Transverse colon (tissue), 4 donors: Measurements from ENCODE around the gene SDR9C7. TPM values are rescaled to one million over a fixed set of nuclear protein-coding genes. Genes with fewer than 3 reads are reported as not detected.
"Not testable (repeated sequence)": the region's sequence is repeated elsewhere in the genome, so short reads cannot be mapped to it uniquely, and the experiment has no call there.

ENCODE experiments used
- DNase-seq: peaks from one replicate; pipeline ENCODE4 v3.0.0-alpha.2; 2019
- H3K27ac ChIP-seq, 4 donors: fragments of 200-600 bp; sonication (generic); 2 replicates each; pipeline ENCODE4 v1.5.1; 2016 to 2018; ENCODE audit warnings: inconsistent platforms in 4 of 4
- H3K27me3 ChIP-seq: fragments of 200-600 bp; sonication (generic); 2 replicates; pipeline ENCODE4 v1.5.1; 2017; ENCODE audit warnings: inconsistent platforms
- H3K36me3 ChIP-seq, 4 donors: fragments of 200-600 bp; sonication (generic); 2 replicates each; pipeline ENCODE4 v1.5.1; 2017 to 2019; ENCODE audit warnings: inconsistent platforms in 4 of 4
- H3K4me1 ChIP-seq, 4 donors: fragments of 200-600 bp; sonication (generic); 2 replicates each; pipeline ENCODE4 v1.5.1; 2017 to 2020; ENCODE audit warnings: inconsistent platforms in 4 of 4
- H3K4me3 ChIP-seq, 4 donors: fragments of 200-600 bp; sonication (generic); 1 replicate in 1 of 4; 2 replicates in 3 of 4; pipeline versions ENCODE4 v1.5.1 to v1.6.1; 2017 to 2019; ENCODE audit warnings: inconsistent platforms in 4 of 4
- H3K9me3 ChIP-seq, 2 donors: fragments of 200-600 bp; sonication (generic); 2 replicates each; pipeline ENCODE4 v1.5.1; 2017 to 2019; ENCODE audit warnings: inconsistent platforms in 2 of 2
- EP300 ChIP-seq: sonication (generic); formaldehyde crosslinking; IDR thresholded peaks from one replicate; pipeline ENCODE4 v1.6.1; 2017; ENCODE audit warnings: antibody characterized with exemption, low read depth
- POLR2A ChIP-seq: fragments of 450-650 bp; IDR thresholded peaks from one replicate; pipeline ENCODE4 v1.6.1; 2016; ENCODE audit warnings: antibody characterized with exemption, mild to moderate bottlenecking, moderate library complexity
- POLR2AphosphoS5 ChIP-seq, 3 donors: sonication (generic); formaldehyde crosslinking; IDR thresholded peaks; one replicate each; pipeline ENCODE4 v1.6.1; 2016; ENCODE audit warnings: antibody characterized with exemption in 3 of 3
- WGBS, 2 donors: methylation state at CpG; one replicate each; pipeline ENCODE4 v1.1.5; 2018; ENCODE audit warnings: low coverage in 1 of 2; 5-methylcytosine and 5-hydroxymethylcytosine counted together
- in situ Hi-C, 4 donors: fragments of 200-750 bp; cut with MboI; loops; one replicate each; pipeline versions ENCODE4 v1.15.0 to v1.15.1; 2017; ENCODE audit warnings: low sequenced_read_pairs in 3 of 4, low pct_ligation_motif_present in 1 of 4, low pct_unique_long_range_greater_than_20kb in 1 of 4
- intact Hi-C: fragments of 100-400 bp; cut with DNase I; formaldehyde crosslinking; loops from one replicate; pipeline ENCODE4 v1.15.1; 2023; ENCODE audit warnings: low total_unique reads
- total RNA-seq, 4 donors: library from RNA; depleted of rRNA; stranded (reverse); fragments of >200 nt; gene quantifications; one replicate each; pipeline ENCODE4 v1.1.0, GENCODE V29; 2016
- TF ChIP-seq, protein P1 (sequence below), 5 experiments: fragments of 200-600 bp in 3 of 5; fragments of 450-650 bp in 2 of 5; sonication (generic) in 3 of 5; IDR thresholded peaks; 1 replicate in 2 of 5; 2 replicates in 3 of 5; pipeline ENCODE4 v1.5.1; 2016 to 2017; ENCODE audit warnings: antibody characterized with exemption in 5 of 5, inconsistent platforms in 3 of 5, mild to moderate bottlenecking in 2 of 5, moderate library complexity in 1 of 5

The SDR9C7 gene
- total RNA-seq, 4 donors from 2014 or later: not detected

DNA sequence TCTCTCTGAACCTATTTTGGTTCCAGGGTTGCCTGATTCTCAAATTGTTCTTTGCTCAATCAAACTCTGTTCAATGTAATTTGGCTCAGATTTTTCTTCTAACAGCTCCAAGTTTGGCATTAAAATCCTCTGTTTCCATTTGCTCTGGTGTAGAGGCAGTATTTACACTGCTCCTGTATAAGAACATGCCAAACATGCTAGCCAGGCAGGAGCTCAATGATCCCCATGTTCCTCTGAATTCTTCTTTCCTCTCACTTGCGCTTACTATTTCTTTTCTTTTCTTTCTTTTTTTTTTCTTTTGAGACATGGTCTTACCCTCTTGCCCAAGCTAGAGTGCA, 17.2 kb downstream of the SDR9C7 start:
- H3K27ac ChIP-seq: no peak overlapping the region
- peaks cover 9% of the 10 kb centered on the region for H3K27me3 ChIP-seq
- intact Hi-C loops (no loop called here), in situ Hi-C loops (no loop called here)
- no peak overlapping the region for H3K4me3 ChIP-seq
- no peak for DNase-seq
- TF ChIP-seq EP300: no peak
- TF ChIP-seq, protein P1, sequence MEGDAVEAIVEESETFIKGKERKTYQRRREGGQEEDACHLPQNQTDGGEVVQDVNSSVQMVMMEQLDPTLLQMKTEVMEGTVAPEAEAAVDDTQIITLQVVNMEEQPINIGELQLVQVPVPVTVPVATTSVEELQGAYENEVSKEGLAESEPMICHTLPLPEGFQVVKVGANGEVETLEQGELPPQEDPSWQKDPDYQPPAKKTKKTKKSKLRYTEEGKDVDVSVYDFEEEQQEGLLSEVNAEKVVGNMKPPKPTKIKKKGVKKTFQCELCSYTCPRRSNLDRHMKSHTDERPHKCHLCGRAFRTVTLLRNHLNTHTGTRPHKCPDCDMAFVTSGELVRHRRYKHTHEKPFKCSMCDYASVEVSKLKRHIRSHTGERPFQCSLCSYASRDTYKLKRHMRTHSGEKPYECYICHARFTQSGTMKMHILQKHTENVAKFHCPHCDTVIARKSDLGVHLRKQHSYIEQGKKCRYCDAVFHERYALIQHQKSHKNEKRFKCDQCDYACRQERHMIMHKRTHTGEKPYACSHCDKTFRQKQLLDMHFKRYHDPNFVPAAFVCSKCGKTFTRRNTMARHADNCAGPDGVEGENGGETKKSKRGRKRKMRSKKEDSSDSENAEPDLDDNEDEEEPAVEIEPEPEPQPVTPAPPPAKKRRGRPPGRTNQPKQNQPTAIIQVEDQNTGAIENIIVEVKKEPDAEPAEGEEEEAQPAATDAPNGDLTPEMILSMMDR (IDR thresholded peaks at IDR 0.05): no peak
- no peak for TF ChIP-seq POLR2AphosphoS5 (IDR thresholded peaks at IDR 0.05)
- no peak for TF ChIP-seq POLR2A
- no peaks in the 10 kb centered on the region for H3K9me3 ChIP-seq
- no peaks in the 10 kb centered on the region for H3K36me3 ChIP-seq
- no peaks in the 10 kb centered on the region for H3K4me1 ChIP-seq
- 71 to 89% methylated on average over 1 of the region's 1 CpG for WGBS, 2 donors

DNA sequence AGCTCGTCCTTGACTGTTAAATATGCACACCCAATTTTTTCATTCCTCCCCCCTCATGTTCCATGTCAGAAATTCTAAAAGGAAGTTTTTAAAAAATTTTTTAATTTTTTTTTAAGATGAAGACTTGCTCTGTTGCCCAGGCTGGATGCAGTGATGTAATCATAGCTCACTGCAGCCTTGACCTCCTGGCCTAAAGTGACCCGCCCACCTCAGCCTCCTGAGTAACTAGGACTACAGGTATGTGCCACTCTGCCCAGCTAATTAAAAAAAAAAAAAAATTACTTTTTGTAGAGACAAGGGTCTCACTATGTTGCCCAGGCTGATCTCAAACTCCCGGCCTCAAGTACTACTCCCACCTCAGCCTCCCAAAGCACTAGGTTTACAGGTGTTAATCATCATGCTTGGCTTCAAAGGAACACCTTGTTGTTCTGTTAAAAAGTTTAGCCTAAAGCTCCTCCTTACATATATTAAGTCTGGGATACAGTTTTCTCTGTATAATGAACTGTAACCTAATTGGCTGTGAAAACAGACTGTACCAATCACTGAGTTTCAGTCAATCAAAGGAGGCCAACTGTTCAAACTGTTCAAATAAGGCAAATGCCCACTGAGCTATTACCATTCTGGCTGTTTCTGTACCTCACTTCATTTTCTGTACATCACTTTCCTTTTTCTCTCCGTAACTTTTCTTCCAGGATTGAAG, 17.8 kb downstream of the SDR9C7 start:
- intact Hi-C loops: no loop called here
- 78 to 80% methylated on average over 3 to 4 of the region's 4 CpGs for WGBS, 2 donors

DNA sequence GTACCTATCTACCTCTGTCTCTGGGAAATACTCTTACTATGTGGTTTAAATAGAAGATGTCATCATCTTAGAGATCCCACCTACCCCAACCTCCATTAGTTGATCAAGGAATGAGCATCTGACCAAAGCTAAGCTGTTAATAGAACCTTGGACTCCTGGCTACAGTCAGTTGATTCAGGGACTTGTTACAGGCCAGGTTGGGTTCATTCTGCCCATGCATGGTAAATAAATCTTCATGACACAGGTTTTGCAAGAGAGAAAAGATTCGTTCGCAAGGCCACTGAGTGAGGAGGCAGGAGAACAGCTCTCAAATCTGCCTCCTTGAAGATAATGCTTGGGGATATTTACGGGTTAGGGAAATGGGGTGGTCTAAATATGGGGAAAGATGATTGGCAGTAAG, 19.5 kb downstream of the SDR9C7 start:
- Histone ChIP-seq H3K27me3 (peaks cover 9% of the 10 kb centered on the region), H3K27ac (no peak overlapping the region), H3K4me3 (no peak overlapping the region), H3K9me3 (peaks cover 2 to 5% of the 10 kb centered on the region in 2 donors), H3K36me3 (no peaks in the 10 kb centered on the region), H3K4me1 (no peaks in the 10 kb centered on the region)
- in situ Hi-C loops (no loop called here), intact Hi-C loops (no loop called here)
- no peak for DNase-seq
- 60 to 88% methylated on average over 1 to 3 of the region's 3 CpGs for WGBS, 2 donors
- TF ChIP-seq POLR2AphosphoS5 (IDR thresholded peaks at IDR 0.05) (no peak), POLR2A (no peak), EP300 (no peak)
- TF ChIP-seq, protein P1 (IDR thresholded peaks at IDR 0.05): no peak

More for the DNA sequence above, 17.8 kb downstream of the SDR9C7 start:
- H3K27me3 ChIP-seq: peaks cover 9% of the 10 kb centered on the region
- H3K36me3 ChIP-seq: no peaks in the 10 kb centered on the region
- no peak overlapping the region for H3K27ac ChIP-seq
- no peaks in the 10 kb centered on the region for H3K4me1 ChIP-seq
- no peak for DNase-seq
- TF ChIP-seq EP300: no peak
- TF ChIP-seq POLR2A: no peak
- TF ChIP-seq, protein P1 (IDR thresholded peaks at IDR 0.05): no peak
- TF ChIP-seq POLR2AphosphoS5 (IDR thresholded peaks at IDR 0.05): no peak
- H3K4me3 ChIP-seq: no peak overlapping the region
- no peaks in the 10 kb centered on the region for H3K9me3 ChIP-seq
- in situ Hi-C loops: no loop called here

DNA sequence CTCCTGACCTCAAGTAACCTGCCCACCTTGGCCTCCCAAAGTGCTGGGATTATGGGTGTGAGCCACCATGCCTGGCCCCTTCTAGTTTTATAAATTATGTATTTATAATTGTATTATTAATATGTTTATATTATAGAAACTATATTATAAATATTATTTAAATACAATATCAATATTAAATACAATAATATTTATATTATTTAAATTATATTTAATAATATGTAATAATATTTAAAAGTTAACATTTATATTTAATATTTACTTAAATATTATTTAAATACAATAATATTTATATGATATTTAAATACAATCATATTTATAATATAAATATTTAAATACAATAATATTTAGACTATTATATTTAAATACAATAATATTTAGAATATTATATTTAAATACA, 20.0 kb downstream of the SDR9C7 start:
- in situ Hi-C loops (no loop called here), intact Hi-C loops (no loop called here)
- no peak for TF ChIP-seq POLR2AphosphoS5 (IDR thresholded peaks at IDR 0.05)
- TF ChIP-seq EP300: no peak
- TF ChIP-seq, protein P1 (IDR thresholded peaks at IDR 0.05): no peak
- no peak for TF ChIP-seq POLR2A
- H3K27me3 ChIP-seq: peaks cover 9% of the 10 kb centered on the region
- H3K36me3 ChIP-seq: no peaks in the 10 kb centered on the region
- H3K4me3 ChIP-seq: no peak overlapping the region
- no peaks in the 10 kb centered on the region for H3K4me1 ChIP-seq
- DNase-seq: no peak
- H3K9me3 ChIP-seq: peaks cover 7 to 9% of the 10 kb centered on the region in 2 donors
- H3K27ac ChIP-seq: no peak overlapping the region

DNA sequence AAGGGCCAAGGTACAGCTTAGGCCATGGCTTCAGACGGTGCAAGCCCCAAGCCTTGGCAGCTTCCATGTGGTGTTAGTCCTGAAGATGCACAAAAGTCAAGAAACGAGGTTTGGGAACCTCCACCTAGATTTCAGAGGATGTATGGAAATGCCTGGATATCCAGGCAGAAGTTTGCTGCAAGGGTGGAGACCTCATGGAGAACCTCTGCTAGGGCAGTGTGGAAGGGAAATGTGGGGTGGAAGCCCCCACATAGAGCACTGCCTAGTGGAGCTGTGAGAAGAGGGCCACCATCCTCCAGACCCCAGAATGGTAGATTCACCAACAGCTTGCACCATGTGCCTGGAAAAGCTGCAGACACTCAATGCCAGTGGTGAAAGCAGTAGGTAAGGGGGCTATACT, 24.8 kb downstream of the SDR9C7 start:
- WGBS, 2 donors: 27 to 51% methylated on average over 2 of the region's 2 CpGs
- intact Hi-C loops, H3K4me3 ChIP-seq, H3K4me1 ChIP-seq, H3K36me3 ChIP-seq, in situ Hi-C loops, H3K27me3 ChIP-seq, DNase-seq, H3K27ac ChIP-seq: not testable (repeated sequence)
- peaks cover 10 to 11% of the 10 kb centered on the region in 2 donors for H3K9me3 ChIP-seq
